HepG2 (cell line): ENCODE results near the gene CEBPG. TPM values are rescaled to one million over a fixed set of nuclear protein-coding genes. Genes with fewer than 3 reads are reported as not detected.

ENCODE experiments used
- AHDC1 ChIP-seq: sonication (generic); formaldehyde crosslinking; IDR thresholded peaks from 2 replicates; pipeline ENCODE4 v1.5.1; 2020; ENCODE audit warnings: mild to moderate bottlenecking, missing genetic modification reagents, borderline replicate concordance
- ATRX ChIP-seq: sonication (generic); formaldehyde crosslinking; IDR thresholded peaks from 2 replicates; pipeline ENCODE4 v1.4.0; 2020; ENCODE audit warnings: missing genetic modification reagents, borderline replicate concordance
- CREB3 ChIP-seq: sonication (generic); formaldehyde crosslinking; IDR thresholded peaks from 2 replicates; pipeline ENCODE4 v1.5.0; 2020; ENCODE audit warnings: missing genetic modification reagents
- FOXC1 ChIP-seq: sonication (generic); formaldehyde crosslinking; IDR thresholded peaks from 2 replicates; pipeline ENCODE4 v1.8.0; 2022; ENCODE audit warnings: mild to moderate bottlenecking, missing genetic modification reagents, borderline replicate concordance
- GATAD2A ChIP-seq: IDR thresholded peaks from 2 replicates; pipeline ENCODE4 v1.6.1; 2016
- HHEX ChIP-seq: IDR thresholded peaks from 2 replicates; pipeline ENCODE4 v1.6.1; 2016; ENCODE audit warnings: control low read depth
- HIC2 ChIP-seq: sonication (generic); formaldehyde crosslinking; IDR thresholded peaks from 2 replicates; pipeline ENCODE4 v1.9.0; 2022; ENCODE audit warnings: low read depth, missing genetic modification reagents
- KDM6A ChIP-seq: IDR thresholded peaks from 2 replicates; pipeline ENCODE4 v1.6.1; 2016; ENCODE audit warnings: low read depth
- MEIS2 ChIP-seq: sonication (generic); formaldehyde crosslinking; IDR thresholded peaks from 2 replicates; pipeline ENCODE4 v1.9.0; 2021; ENCODE audit warnings: mild to moderate bottlenecking, missing genetic modification reagents
- PAF1 ChIP-seq: IDR thresholded peaks from 2 replicates; pipeline ENCODE4 v1.6.1; 2016; ENCODE audit warnings: missing genetic modification reagents, missing compliant biosample characterization
- ZNF235 ChIP-seq: sonication (generic); formaldehyde crosslinking; IDR thresholded peaks from 2 replicates; pipeline ENCODE4 v1.8.1; 2023; ENCODE audit warnings: mild to moderate bottlenecking, missing genetic modification reagents, borderline replicate concordance
- ZNF446 ChIP-seq: sonication (generic); formaldehyde crosslinking; IDR thresholded peaks from 2 replicates; pipeline ENCODE4 v1.5.0; 2020; ENCODE audit warnings: mild to moderate bottlenecking, missing genetic modification reagents
- ZNF687 ChIP-seq: sonication (generic); formaldehyde crosslinking; IDR thresholded peaks from 2 replicates; pipeline ENCODE4 v1.5.1; 2020; ENCODE audit warnings: mild to moderate bottlenecking, missing genetic modification reagents, moderate library complexity
- ZSCAN30 ChIP-seq: sonication (generic); formaldehyde crosslinking; IDR thresholded peaks from 2 replicates; pipeline ENCODE4 v1.5.0; 2020; ENCODE audit warnings: mild to moderate bottlenecking, missing genetic modification reagents
- polyA plus RNA-seq, 8 experiments: library from polyadenylated mRNA; depleted of rRNA in 3 of 8; stranded (reverse) in 7 of 8; unstranded in 1 of 8; fragments of >200 nt; fragmentation: Illumina TruSeq in 4 of 8; extraction: Trizol in 4 of 8; gene quantifications; 2 replicates each; pipeline versions ENCODE4 v1.2.1 to v1.2.3, GENCODE V29; 2011 to 2016; ENCODE audit warnings: low read depth in 4 of 8, missing spikeins in 1 of 8, mixed read lengths in 1 of 8; ENCODE audit not compliant: insufficient read depth in 1 of 8
- total RNA-seq, 5 experiments: library from RNA; depleted of rRNA; stranded (reverse); fragments of >200 nt; fragmentation: Illumina TruSeq; extraction: Trizol; gene quantifications; 2 replicates each; pipeline ENCODE4 v1.2.3, GENCODE V29; 2016; ENCODE audit warnings: low read depth in 1 of 5

CEBPG gene
- total and polyA plus RNA-seq, 2 of the 13 experiments (the other 11 are each of a cell fraction or from before 2014, with no cell fraction given): 25.7 to 34.3 TPM

- 0 out of 2 replicates have a peak, but pooled peaks have one; percentile 31 for TF ChIP-seq AHDC1 (CRISPR knock-in tag)
- peak; percentile 23; the same call in 1 of the 2 replicates for TF ChIP-seq ZNF446 (CRISPR knock-in tag)
- peak; percentile 40; the same call in 1 of the 2 replicates for TF ChIP-seq GATAD2A (CRISPR knock-in tag)
- TF ChIP-seq MEIS2: 0 out of 2 replicates have a peak, but pooled peaks have one; percentile 34
- peak; percentile 96 for TF ChIP-seq ZNF687 (CRISPR knock-in tag)
- TF ChIP-seq FOXC1 (CRISPR knock-in tag): peak; percentile 87; the same call in 1 of the 2 replicates
- no peak for TF ChIP-seq HHEX
- TF ChIP-seq KDM6A (CRISPR knock-in tag): no peak
- TF ChIP-seq HIC2 (CRISPR knock-in tag): peak; percentile 96
- no peak for TF ChIP-seq PAF1 (CRISPR knock-in tag)
- TF ChIP-seq CREB3: no peak
- TF ChIP-seq ZNF235 (CRISPR knock-in tag): 0 out of 2 replicates have a peak, but pooled peaks have one; percentile 78
- TF ChIP-seq ZSCAN30 (CRISPR knock-in tag): no peak
- no peak for TF ChIP-seq ATRX (CRISPR knock-in tag)
Observed at GRCh38 chr19:33399745-33400681, 26.5 kb downstream of the CEBPG start (continued).
